A673 (cell line): ENCODE measurements around the gene ANP32A.

ENCODE experiments used
- CTCF ChIP-seq: fragments of 300-800, 200-600 bp; sonication (generic); conservative IDR thresholded peaks from 2 replicates; pipeline ENCODE4 v1.5.1; 2017; ENCODE audit warnings: low read depth, mild to moderate bottlenecking, antibody characterized with exemption, low read length, moderate library complexity, mixed read lengths
- EZH2 ChIP-seq: fragments of 200-600 bp; sonication (generic); IDR thresholded peaks from 2 replicates; pipeline ENCODE4 v1.6.1; 2017; ENCODE audit warnings: borderline replicate concordance, low read depth, mild to moderate bottlenecking, mixed read lengths, antibody characterized with exemption, low read length; ENCODE audit not compliant: poor library complexity, severe bottlenecking

DNA sequence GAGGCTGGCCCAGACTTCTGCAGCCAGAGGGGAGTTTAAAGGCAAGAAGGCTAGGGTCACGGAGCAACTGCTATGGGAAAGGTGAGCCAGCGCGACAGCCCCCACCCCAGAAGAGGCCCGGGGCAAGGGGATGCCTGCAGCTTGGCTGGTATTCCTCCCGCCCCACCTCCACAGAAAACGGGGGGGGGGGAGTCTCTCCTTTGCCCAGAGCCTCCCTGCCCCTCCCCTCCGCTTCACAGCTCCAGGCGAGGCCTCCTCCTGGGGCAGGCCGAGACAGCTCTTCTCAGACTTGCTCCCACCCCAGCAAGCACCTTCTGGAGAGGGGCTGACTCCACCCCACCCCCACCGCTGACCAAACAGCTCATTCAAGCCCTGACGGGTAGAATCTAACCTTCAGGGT is 13.4 kb downstream of the ANP32A start:
- no peak for TF ChIP-seq CTCF
- TF ChIP-seq EZH2, result no peak
